ENCODE results near the gene TMEM260.

TMEM260 gene

DNA sequence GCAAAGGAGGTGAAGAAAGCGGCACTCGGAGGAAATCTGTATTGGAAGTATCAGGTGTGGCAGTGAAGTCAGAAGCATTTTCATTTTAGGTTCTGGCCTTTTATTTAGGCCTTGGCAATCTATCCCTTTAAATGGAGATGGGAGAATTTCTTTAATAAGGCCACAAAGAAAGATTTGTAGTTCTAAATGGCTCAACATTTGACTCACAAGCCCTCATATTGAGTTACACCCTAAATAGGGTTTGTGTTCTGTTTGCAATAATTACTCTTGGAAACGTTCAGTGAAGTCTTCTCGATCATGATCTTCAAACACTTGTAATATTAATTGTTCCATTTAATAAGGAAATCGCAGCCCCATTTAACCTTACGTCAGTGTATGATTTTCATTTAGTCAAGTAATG is 25.3 kb upstream of the TMEM260 start:
- TF ChIP-seq, protein P1, sequence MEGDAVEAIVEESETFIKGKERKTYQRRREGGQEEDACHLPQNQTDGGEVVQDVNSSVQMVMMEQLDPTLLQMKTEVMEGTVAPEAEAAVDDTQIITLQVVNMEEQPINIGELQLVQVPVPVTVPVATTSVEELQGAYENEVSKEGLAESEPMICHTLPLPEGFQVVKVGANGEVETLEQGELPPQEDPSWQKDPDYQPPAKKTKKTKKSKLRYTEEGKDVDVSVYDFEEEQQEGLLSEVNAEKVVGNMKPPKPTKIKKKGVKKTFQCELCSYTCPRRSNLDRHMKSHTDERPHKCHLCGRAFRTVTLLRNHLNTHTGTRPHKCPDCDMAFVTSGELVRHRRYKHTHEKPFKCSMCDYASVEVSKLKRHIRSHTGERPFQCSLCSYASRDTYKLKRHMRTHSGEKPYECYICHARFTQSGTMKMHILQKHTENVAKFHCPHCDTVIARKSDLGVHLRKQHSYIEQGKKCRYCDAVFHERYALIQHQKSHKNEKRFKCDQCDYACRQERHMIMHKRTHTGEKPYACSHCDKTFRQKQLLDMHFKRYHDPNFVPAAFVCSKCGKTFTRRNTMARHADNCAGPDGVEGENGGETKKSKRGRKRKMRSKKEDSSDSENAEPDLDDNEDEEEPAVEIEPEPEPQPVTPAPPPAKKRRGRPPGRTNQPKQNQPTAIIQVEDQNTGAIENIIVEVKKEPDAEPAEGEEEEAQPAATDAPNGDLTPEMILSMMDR (IDR thresholded peaks at IDR 0.05) = no peak

DNA sequence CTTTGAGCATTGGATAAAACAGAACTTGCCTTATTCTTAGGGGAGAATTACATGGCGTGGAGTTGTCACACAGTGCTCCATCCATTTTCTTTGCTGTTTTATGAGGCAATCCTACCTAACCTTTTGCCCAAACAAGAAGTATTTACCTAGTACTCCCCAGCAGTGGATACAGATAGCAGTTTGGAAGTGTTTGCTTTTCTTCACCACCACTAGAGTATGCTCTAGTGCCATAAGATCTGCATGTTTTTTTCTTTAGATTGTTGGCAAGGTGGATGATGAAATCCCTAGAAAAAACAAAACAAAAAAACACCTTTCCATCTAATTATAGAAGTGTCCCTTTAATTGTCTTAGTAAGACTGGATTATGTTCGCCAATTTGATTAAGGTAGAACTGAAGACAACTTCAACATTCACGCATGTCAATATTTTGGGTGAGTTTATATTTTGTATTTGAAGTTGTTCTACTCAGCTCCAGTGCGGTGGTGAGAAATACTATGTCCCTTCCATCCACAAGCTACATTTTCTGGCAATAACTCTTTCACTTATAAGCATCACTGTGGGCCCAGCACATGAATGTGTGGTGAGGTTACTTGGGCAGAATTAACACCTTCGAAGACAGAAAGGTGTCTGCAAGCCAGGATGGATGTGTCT is 23.6 kb upstream of the TMEM260 start:
- TF ChIP-seq, protein P1 (IDR thresholded peaks at IDR 0.05) = peak; percentile 94

DNA sequence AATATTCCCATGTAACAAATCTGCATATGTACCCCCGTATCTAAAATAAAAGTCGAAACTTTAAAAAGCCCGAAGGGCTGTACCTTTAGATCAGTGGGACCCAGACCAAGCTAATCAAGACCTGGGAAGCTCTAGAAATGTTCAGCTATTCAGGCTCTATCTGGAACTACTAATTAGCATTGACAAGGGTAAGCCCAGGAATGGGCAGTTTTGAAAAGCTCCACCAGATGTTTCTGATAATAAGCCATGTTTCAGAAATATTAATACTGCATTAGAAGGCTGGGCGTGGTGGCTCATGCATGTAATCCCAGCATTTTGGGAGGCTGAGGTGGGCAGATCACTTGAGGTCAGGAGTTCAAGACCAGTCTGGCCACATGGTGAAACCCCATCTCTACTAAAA is 20.4 kb upstream of the TMEM260 start:
- TF ChIP-seq, protein P1 (IDR thresholded peaks at IDR 0.05) = no peak

DNA sequence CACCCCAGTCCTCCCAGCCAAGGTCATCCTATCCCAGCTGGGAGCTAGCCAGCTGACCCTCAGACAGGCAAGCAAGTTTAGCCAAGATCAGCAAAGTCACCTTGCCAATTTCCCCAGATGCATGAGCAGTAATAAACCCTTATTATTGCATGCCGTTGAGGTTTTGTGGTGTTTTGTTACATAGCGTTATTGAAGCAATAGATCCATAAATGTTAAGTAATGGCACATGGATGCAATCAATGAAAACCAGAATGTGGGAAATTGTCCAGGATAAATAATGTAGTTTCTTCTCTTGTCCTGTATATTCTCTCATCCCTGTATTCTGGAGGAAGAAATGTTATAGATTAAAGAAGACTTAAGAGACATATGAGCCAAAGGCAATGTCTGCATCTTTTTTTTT is 18.0 kb upstream of the TMEM260 start:
- TF ChIP-seq, protein P1 (IDR thresholded peaks at IDR 0.05) = no peak

DNA sequence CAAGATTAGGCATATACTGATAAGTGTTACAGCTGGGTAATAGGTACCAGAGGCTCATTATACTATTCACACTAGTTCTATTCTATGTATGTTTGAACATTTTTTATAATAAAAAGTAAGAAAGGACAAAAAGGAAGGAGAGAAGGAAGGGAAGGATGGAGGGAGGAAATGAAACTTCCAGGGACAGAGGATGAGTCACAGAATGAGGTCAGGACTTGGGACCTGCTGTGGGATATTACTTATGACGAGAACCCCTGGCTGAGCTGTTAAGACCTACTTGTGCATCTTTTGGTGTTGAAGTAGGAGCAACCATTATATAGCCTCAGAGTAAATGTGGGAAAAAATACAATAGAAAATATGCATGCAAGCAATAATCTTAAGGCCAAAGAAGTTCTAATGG is 16.7 kb upstream of the TMEM260 start:
- TF ChIP-seq, protein P1 (IDR thresholded peaks at IDR 0.05) = no peak

DNA sequence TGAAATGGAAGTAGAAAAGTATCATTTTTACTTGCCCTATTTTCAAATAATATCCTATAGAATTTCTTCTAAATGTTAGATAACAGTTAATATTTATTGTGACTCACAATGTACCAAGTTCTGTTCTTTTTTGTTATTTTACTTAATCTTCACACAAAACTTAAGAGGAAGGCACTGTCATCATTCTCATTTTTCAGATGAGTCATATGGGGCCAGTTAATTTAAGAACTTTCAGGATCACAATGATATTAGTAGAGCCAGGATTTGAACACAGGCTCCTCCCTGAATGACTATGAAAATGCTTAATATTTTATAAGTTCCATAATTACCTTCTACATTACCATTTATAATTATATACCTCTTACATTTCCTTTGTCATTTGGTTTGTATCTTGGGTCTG is 10.4 kb upstream of the TMEM260 start:
- TF ChIP-seq, protein P1 (IDR thresholded peaks at IDR 0.05) = no peak

DNA sequence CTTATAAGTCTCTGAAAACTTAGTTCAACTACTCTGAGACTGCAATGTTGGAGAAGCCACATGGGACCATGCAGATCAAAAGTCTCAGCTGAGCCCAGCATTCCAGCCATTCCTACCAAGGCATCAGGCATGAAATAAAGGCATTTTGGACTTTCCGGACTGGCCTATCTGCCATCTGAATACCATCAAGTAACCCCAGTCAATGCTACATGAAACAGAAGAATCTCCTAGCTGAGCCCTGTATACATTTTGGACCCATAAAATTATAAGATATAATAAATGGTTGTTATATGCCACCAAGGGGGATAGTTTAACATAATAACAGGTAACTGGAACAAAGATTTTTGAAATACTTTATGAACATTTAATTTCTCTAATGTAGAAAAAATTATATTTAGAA is 9.3 kb upstream of the TMEM260 start:
- TF ChIP-seq, protein P1 (IDR thresholded peaks at IDR 0.05) = no peak

DNA sequence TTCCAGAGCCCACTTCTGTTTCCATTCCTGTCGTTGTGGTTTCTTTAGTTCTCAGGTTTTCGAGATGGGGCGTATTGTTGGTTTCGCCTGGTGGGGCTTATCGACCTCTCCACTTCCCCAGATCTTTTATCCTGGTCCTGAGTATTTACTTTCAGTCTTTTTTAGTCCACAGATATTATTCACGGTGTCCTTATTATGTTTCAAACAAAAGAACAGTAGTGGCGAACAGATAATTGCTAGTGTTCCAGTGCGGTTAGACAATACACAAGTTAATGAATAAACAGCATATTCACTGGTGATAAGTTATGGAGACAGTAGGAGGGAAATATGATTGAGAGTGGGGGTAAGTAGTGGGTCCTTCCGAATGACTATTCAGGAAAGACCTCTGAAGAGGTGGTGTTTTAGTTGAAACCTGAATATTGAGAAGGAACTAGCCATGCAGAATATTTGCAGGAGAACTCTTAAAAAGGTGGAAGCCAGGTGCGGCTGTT is 668 bp downstream of the TMEM260 start:
- TF ChIP-seq, protein P1 (IDR thresholded peaks at IDR 0.05) = no peak

Measured in LNCAP (cell line).